ENCODE measurements around the gene RMRP.
A peak's percentile ranks its signal among the peaks of the same experiment; 100 is the strongest.

Gene RMRP

DNA sequence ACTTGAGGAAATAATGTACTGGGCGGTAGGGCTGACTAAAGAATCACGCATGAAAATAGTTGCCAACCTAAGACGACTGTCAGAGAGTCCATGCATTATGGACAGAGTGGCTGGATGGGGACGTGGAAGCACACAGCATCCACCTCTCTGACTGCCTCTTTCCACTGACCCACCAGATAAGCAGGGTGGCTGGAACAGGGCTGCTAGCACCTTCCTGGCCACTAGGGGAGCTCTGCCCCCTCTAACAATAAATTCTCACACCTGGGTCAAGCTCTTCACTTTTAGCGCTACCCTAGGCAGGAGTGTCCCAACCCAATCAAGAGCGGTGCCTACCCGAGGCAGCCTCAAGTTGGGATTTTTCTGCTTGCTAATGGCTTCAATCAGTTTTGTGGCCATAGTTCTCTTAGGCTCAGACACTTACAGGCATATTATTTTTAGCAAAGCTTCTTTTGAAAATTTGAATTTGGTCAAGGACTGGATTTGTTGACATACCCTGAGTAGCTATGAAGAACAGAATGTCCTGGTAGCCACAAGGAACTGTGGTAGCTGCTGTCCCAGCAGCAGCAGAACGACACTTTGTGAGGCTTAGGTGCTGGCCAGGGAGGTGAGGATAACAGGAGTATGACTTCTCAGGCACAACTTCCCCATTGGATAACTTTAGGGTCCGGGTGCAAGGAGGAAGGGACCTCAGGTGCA lies 38.8 kb upstream of the RMRP start:
- Histone ChIP-seq H3K27ac (ENCODE audit: low read depth, low read length) (no peak overlapping the region), H3K4me3 (ENCODE audit: low read depth in 1 of 2, low read length in 2 of 2) (no peak overlapping the region), H3K9ac (ENCODE audit: low read depth in 1 of 2, low read length in 2 of 2) (no peak overlapping the region), H3K27me3 (ENCODE audit: control insufficient read depth in 1 of 2, insufficient read depth in 2 of 2, low read length in 2 of 2) (no peaks in the 10 kb centered on the region), H3K36me3 (ENCODE audit: control insufficient read depth in 1 of 2, insufficient read depth in 2 of 2, low read length in 2 of 2) (peaks cover 49 to 57% of the 10 kb centered on the region in 2 donors), H3K4me1 (ENCODE audit: control insufficient read depth in 1 of 2, insufficient read depth in 2 of 2, low read length in 2 of 2) (peaks cover 12 to 16% of the 10 kb centered on the region in 2 donors), H3K9me3 (ENCODE audit: control insufficient read depth in 1 of 2, low read length in 2 of 2) (no peaks in the 10 kb centered on the region)

DNA sequence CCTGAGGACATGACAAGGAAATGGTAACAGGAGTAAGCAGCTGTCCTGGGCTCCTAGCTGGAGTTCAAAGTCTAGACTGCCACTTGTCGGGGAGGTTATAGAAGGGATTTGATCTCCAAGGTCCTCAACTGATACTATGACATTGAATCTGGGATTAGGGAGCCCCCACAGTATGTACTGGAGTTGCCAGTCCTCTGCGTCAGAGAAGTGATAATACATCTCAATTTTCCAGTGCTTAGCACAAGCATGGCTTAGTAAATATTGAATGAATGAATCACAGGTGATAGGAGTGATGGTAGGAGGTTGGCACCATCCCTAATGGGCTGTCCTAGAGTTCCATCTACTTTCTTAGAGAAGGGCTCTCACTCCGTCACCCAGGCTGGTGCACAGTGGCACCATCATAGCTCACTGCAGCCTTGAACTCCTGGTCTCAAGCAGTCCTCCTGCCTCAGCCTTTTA lies 38.2 kb upstream of the RMRP start:
- Histone ChIP-seq H3K27me3 (ENCODE audit: control insufficient read depth in 1 of 2, insufficient read depth in 2 of 2, low read length in 2 of 2) (no peaks in the 10 kb centered on the region), H3K36me3 (ENCODE audit: control insufficient read depth in 1 of 2, insufficient read depth in 2 of 2, low read length in 2 of 2) (peaks cover 44 to 50% of the 10 kb centered on the region in 2 donors), H3K27ac (ENCODE audit: low read depth, low read length) (no peak overlapping the region), H3K4me1 (ENCODE audit: control insufficient read depth in 1 of 2, insufficient read depth in 2 of 2, low read length in 2 of 2) (peaks cover 15 to 16% of the 10 kb centered on the region in 2 donors), H3K9ac (ENCODE audit: low read depth in 1 of 2, low read length in 2 of 2) (no peak overlapping the region), H3K4me3 (ENCODE audit: low read depth in 1 of 2, low read length in 2 of 2) (no peak overlapping the region), H3K9me3 (ENCODE audit: control insufficient read depth in 1 of 2, low read length in 2 of 2) (no peaks in the 10 kb centered on the region)

DNA sequence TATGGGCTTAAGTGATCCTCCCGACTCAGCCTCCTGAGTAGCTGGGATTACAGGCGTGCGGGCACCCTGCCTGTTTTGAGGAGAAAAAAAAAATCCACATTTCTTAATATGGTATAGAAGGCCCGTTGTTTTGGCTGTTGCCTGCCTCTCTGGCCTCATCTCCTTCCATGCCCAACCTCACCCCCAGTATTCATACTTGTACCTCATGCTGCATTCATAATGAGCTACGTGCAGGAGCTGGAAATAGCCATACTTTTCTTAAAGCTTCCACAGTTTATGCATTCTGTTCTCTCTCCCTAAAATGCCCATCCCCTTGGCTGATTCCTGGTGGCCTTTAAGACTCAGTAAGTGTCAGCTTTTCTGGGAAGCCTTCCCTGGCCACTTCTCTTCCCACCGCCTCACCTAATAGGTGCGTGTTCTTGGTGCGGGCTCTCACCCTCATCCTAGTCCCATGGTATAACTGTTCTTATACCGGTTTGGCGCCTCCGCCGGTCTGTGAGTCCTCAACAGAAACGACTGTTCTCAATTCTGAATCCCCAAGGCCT lies 34.0 kb upstream of the RMRP start:
- Histone ChIP-seq H3K27ac (ENCODE audit: low read depth, low read length) (no peak overlapping the region), H3K4me1 (ENCODE audit: control insufficient read depth in 1 of 2, insufficient read depth in 2 of 2, low read length in 2 of 2) (peaks cover 29 to 34% of the 10 kb centered on the region in 2 donors), H3K4me3 (ENCODE audit: low read depth in 1 of 2, low read length in 2 of 2) (no peak overlapping the region), H3K9me3 (ENCODE audit: control insufficient read depth in 1 of 2, low read length in 2 of 2) (no peaks in the 10 kb centered on the region), H3K36me3 (ENCODE audit: control insufficient read depth in 1 of 2, insufficient read depth in 2 of 2, low read length in 2 of 2) (peaks cover 3 to 9% of the 10 kb centered on the region in 2 donors), H3K9ac (ENCODE audit: low read depth in 1 of 2, low read length in 2 of 2) (no peak overlapping the region), H3K27me3 (ENCODE audit: control insufficient read depth in 1 of 2, insufficient read depth in 2 of 2, low read length in 2 of 2) (no peaks in the 10 kb centered on the region)

DNA sequence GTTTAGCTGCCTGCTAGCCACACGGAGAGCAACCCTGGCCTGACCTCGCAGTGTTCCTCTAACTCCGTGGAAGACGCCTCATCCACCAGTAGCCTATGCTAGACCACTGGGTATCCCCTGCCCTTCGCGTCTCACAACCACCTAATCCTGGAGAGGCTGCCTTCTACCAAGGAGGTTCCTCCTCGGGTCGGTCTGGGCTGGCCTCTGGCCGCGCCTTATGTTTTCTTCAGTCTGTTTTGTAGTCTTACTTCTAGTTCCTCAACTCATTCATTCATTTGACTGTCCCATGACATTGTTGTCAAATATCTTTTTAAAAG lies 33.5 kb upstream of the RMRP start:
- Histone ChIP-seq H3K9ac (ENCODE audit: low read depth in 1 of 2, low read length in 2 of 2) (peak overlapping the region; percentile 67 to 74), H3K27me3 (ENCODE audit: control insufficient read depth in 1 of 2, insufficient read depth in 2 of 2, low read length in 2 of 2) (no peaks in the 10 kb centered on the region), H3K4me3 (ENCODE audit: low read depth in 1 of 2, low read length in 2 of 2) (peak overlapping the region; percentile 69 to 75), H3K4me1 (ENCODE audit: control insufficient read depth in 1 of 2, insufficient read depth in 2 of 2, low read length in 2 of 2) (peaks cover 23 to 30% of the 10 kb centered on the region in 2 donors), H3K36me3 (ENCODE audit: control insufficient read depth in 1 of 2, insufficient read depth in 2 of 2, low read length in 2 of 2) (peaks cover 0 to 3% of the 10 kb centered on the region in 2 donors), H3K9me3 (ENCODE audit: control insufficient read depth in 1 of 2, low read length in 2 of 2) (no peaks in the 10 kb centered on the region), H3K27ac (ENCODE audit: low read depth, low read length) (peak overlapping the region; percentile 43)

DNA sequence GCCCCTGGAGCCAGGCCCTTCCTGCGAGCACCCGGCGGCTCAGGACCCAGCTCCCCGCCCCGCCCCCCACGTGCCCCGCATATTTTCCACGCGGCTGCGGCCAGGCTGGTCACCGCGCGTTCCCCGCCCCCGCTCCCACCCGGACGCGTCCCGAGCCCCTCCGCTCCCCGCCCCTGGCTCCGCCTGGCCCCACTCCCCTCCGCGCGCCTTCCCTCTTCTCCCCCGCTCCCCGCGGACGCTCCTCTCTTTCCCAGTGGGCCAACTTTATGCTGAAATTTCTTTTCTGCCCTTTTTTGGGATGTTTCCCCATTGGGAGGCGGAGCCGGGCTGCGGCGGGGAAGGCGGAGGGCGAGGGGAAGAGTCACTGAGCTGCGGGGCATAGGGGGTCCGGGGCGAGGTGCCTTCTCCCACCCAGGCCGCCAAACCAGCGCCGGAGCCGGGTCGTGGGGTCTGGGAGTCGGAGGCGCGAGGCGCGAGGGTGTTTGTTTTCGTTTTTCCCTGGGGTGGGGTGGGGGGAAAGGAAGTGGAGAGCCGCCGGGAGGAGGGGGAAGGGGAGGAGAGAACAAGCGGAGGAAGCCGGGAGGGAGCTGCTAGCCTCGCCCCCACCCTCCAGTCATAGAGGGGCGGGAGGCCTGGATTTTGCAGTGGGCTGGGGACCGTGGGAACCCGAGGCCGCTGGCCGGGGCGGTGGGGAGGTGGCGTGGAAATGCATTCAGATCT lies 33.0 kb upstream of the RMRP start:
- H3K27me3 ChIP-seq (ENCODE audit: control insufficient read depth in 1 of 2, insufficient read depth in 2 of 2, low read length in 2 of 2) = no peaks in the 10 kb centered on the region
- no peaks in the 10 kb centered on the region for H3K9me3 ChIP-seq (ENCODE audit: control insufficient read depth in 1 of 2, low read length in 2 of 2)
- H3K27ac ChIP-seq (ENCODE audit: low read depth, low read length) = peak overlapping the region; percentile 73
- H3K9ac ChIP-seq (ENCODE audit: low read depth in 1 of 2, low read length in 2 of 2) = peak overlapping the region; percentile 69 to 74
- peaks cover 18 to 25% of the 10 kb centered on the region in 2 donors for H3K4me1 ChIP-seq (ENCODE audit: control insufficient read depth in 1 of 2, insufficient read depth in 2 of 2, low read length in 2 of 2)
- H3K36me3 ChIP-seq (ENCODE audit: control insufficient read depth in 1 of 2, insufficient read depth in 2 of 2, low read length in 2 of 2) = no peaks in the 10 kb centered on the region
- H3K4me3 ChIP-seq (ENCODE audit: low read depth in 1 of 2, low read length in 2 of 2) = peak overlapping the region; percentile 69 to 75

DNA sequence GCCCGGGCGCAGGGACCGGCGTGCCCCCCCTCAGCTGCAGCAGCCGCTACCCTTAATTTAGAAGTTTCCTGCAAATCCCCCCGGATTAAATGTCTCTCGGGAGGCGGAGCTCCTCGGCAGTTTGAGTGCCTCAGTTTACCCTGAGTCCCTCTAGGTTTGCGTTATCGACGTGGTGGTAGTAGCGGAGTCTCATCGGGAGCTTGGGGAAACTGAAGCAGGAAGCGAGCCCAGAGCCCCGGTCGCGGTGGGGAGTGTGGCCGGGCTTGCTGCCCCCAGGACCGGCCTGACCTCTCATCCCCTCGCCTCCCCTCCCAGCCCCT lies 32.4 kb upstream of the RMRP start:
- peak overlapping the region; percentile 69 to 75 for H3K4me3 ChIP-seq (ENCODE audit: low read depth in 1 of 2, low read length in 2 of 2)
- H3K27ac ChIP-seq (ENCODE audit: low read depth, low read length) = peak overlapping the region; percentile 73
- no peaks in the 10 kb centered on the region for H3K27me3 ChIP-seq (ENCODE audit: control insufficient read depth in 1 of 2, insufficient read depth in 2 of 2, low read length in 2 of 2)
- H3K9ac ChIP-seq (ENCODE audit: low read depth in 1 of 2, low read length in 2 of 2) = peak overlapping the region; percentile 28 to 69
- peaks cover 15 to 22% of the 10 kb centered on the region in 2 donors for H3K4me1 ChIP-seq (ENCODE audit: control insufficient read depth in 1 of 2, insufficient read depth in 2 of 2, low read length in 2 of 2)
- H3K36me3 ChIP-seq (ENCODE audit: control insufficient read depth in 1 of 2, insufficient read depth in 2 of 2, low read length in 2 of 2) = no peaks in the 10 kb centered on the region
- H3K9me3 ChIP-seq (ENCODE audit: control insufficient read depth in 1 of 2, low read length in 2 of 2) = no peaks in the 10 kb centered on the region

DNA sequence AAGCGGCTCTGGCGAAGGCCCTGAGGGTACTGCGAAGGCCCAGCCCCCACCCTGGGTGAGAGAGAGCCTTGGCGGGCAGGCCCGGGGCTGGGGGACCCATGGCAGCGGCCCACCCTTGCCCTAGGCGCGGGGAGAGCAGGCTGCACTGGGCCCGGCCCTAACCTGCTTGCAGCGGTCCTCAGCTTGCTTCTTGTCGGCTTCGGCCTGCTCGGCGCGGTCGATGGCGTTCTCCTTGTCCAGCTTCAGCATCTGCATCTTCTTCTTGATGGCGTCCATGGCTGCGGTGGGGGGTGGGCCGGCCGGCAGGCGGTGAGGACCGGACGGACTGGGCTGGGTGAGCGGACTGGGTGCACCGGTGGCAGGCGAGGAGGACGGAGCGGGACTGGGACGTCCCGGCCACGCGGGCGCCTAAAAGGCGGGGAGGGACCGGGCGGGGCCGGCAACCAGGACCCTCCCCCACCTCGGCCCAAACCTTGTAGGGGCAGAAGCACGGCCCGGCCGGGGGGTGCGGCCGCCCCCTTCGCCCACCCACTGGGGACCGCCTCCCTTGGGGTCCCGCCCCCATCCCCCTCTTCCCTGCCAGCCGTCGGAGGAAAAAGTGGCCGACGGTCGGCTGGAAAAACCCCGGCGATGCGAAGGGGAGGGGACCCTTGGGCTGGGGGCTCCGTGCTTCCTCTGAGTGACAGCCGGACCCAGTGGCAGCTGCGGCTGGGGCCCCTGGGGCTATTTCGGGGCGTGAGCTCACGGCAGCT lies 31.9 kb upstream of the RMRP start, which contains the start of gene TPM2:
TPM2 (minus strand) TSS at position 384 of the 752 bp plus-strand sequence; CDS start at position 276, 108 bp downstream.
- Histone ChIP-seq H3K4me1 (ENCODE audit: control insufficient read depth in 1 of 2, insufficient read depth in 2 of 2, low read length in 2 of 2) (peaks cover 15 to 22% of the 10 kb centered on the region in 2 donors), H3K9me3 (ENCODE audit: control insufficient read depth in 1 of 2, low read length in 2 of 2) (no peaks in the 10 kb centered on the region), H3K4me3 (ENCODE audit: low read depth in 1 of 2, low read length in 2 of 2) (peak within 1 kb of the TSS; percentile 69 to 75), H3K36me3 (ENCODE audit: control insufficient read depth in 1 of 2, insufficient read depth in 2 of 2, low read length in 2 of 2) (no peaks in the 10 kb centered on the region), H3K27ac (ENCODE audit: low read depth, low read length) (peak within 1 kb of the TSS; percentile 73), H3K27me3 (ENCODE audit: control insufficient read depth in 1 of 2, insufficient read depth in 2 of 2, low read length in 2 of 2) (no peaks in the 10 kb centered on the region), H3K9ac (ENCODE audit: low read depth in 1 of 2, low read length in 2 of 2) (peak within 1 kb of the TSS; percentile 69 to 74)

DNA sequence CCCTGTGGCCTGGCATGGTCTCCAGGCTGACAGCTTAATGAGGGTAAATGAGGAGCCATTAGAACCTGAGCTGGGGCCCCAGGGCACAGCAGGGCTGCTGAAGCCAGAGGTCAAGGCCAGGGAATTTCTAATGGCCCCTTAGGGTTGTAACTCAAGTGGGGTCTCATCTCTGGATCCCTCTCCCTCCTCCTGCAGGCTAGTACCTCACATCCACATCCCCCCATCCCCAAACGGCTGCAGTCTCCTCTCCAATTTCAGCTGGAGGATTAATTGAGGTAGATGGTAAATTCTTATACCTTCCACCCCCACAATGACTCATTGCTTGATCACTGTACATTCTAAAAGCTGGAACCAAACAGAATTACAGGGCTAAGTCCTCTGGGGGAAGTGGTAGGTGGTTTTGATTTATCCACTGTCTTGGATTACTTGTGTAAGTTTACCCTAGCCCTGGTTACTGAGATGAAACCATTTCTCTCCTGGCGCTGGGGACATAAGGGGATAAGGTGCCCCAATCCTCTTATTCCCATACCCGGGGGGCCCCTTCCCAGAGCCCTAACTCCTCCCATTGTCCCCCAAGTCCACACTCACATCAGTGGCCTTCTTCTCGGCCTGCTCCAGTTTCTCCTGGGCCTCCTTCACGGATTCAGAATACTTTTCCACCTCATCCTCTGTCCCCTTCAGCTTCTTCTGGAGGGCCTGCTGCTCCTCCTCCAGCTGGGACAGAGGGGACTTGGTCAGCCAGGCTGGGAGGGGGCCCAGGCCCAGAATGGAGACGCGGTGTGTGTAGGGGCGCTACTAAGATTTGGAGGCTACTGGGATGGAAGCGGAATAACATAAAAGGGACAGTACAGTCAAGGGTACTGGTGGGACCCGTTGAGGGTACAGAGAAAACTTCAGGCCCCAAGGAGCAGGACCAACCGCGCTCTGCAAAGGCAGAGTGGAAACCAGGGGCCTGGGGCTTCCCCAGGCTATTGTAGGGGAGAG lies 31.0 kb upstream of the RMRP start:
- Histone ChIP-seq H3K4me1 (ENCODE audit: control insufficient read depth in 1 of 2, insufficient read depth in 2 of 2, low read length in 2 of 2) (peaks cover 15 to 22% of the 10 kb centered on the region in 2 donors), H3K9ac (ENCODE audit: low read depth in 1 of 2, low read length in 2 of 2) (peak overlapping the region; percentile 51 to 69), H3K27me3 (ENCODE audit: control insufficient read depth in 1 of 2, insufficient read depth in 2 of 2, low read length in 2 of 2) (no peaks in the 10 kb centered on the region), H3K4me3 (ENCODE audit: low read depth in 1 of 2, low read length in 2 of 2) (peak overlapping the region; percentile 55 to 75), H3K27ac (ENCODE audit: low read depth, low read length) (peak overlapping the region; percentile 64), H3K36me3 (ENCODE audit: control insufficient read depth in 1 of 2, insufficient read depth in 2 of 2, low read length in 2 of 2) (no peaks in the 10 kb centered on the region), H3K9me3 (ENCODE audit: control insufficient read depth in 1 of 2, low read length in 2 of 2) (no peaks in the 10 kb centered on the region)

DNA sequence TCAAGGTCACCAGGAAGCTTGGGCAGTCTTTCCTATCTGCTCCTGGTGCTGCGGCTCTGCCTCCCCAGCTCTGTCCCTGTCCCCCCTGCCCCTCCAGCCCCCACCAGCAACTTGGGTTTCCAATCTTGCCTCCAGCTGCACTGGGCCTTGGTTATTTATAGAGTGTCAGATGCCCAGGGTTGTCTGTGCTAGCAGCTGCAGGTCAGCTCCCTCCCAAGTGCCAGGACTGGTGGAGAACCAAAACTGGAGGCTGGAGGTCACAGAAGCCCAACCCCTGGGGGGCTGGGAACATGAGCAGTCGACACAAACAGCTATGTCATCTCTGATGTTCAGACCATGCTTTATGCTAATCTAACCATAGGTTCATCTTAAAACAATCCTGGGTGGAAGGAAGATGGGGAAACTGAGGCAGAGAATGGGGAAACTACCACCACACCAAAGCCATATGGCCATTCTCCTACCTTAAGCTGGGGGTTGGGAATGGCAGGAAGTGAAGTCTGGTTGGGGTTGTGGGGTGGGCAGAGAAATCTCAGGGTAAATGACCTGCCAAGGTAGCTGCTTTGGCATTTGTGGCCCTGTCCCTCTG lies 30.2 kb upstream of the RMRP start:
- Histone ChIP-seq H3K36me3 (ENCODE audit: control insufficient read depth in 1 of 2, insufficient read depth in 2 of 2, low read length in 2 of 2) (no peaks in the 10 kb centered on the region), H3K4me1 (ENCODE audit: control insufficient read depth in 1 of 2, insufficient read depth in 2 of 2, low read length in 2 of 2) (peaks cover 15 to 22% of the 10 kb centered on the region in 2 donors), H3K9me3 (ENCODE audit: control insufficient read depth in 1 of 2, low read length in 2 of 2) (no peaks in the 10 kb centered on the region), H3K27ac (ENCODE audit: low read depth, low read length) (peak overlapping the region; percentile 18), H3K27me3 (ENCODE audit: control insufficient read depth in 1 of 2, insufficient read depth in 2 of 2, low read length in 2 of 2) (no peaks in the 10 kb centered on the region), H3K4me3 (ENCODE audit: low read depth in 1 of 2, low read length in 2 of 2) (peak overlapping the region; percentile 55 to 75), H3K9ac (ENCODE audit: low read depth in 1 of 2, low read length in 2 of 2) (peak overlapping the region in 1 of 2 donors; percentile 18)

Measured in duodenal mucosa (tissue), 2 donors.